Head of caudate nucleus (tissue), 42 donors: ENCODE data around the gene IL20RA.
"Not testable (repeated sequence)": the region's sequence is repeated elsewhere in the genome, so short reads cannot be mapped to it uniquely, and the experiment has no call there.

Experiments
- DNase-seq, 42 donors: peaks; one replicate each; pipeline versions ENCODE4 v3.0.0 to v3.0.0-alpha.2; 2020 to 2021; ENCODE audit warnings: mixed read lengths in 7 of 42
- intact Hi-C: fragments of 100-400 bp; cut with DNase I; formaldehyde crosslinking; loops from one replicate; pipeline ENCODE4 v1.15.0; 2022

The IL20RA gene

DNA sequence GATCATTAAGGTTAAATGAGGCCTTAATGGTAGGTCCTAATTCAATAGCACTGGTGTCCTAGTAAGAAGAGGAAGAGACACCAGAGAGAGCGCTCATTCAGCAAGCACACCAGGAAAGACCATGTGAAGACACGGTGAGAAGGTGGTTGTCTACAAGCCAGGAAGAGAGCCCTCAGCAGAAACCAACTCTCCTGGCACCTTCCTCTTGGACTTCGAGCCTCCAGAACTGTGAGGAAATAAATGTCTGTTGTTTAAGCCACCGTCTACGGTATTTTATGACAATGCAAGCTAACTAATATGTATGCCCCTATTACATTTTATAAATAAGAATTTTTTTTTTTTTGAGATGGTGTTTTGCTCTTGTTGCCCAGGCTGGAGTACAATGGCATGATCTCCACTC, 59.3 kb downstream of the IL20RA start:
- DNase-seq: no peak
- intact Hi-C loops: no loop called here

DNA sequence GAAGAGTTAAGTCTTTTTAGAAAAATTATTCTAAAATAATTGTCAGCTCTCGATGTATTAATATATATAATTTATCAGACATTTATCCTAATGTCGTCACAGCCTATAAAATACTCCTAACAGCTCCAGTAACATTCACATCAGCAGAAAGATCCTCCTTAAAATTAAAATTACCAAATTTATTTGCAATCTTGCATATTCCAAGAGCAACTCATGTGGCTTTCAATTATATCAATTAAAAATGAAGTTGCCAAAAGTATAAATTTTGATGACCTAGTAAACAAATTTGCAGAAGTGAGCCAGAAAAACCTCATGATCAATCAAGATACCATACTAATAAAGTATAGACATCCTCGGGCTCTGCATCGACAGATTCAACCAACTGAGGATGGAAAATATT, 60.2 kb downstream of the IL20RA start:
- DNase-seq: no peak
- intact Hi-C loops: no loop called here

GRCh38 chr6:136983687-136984086, 61.1 kb downstream of the IL20RA start:
- intact Hi-C loops: no loop called here
- no peak for DNase-seq

- intact Hi-C loops: no loop called here
- no peak for DNase-seq
Observed at GRCh38 chr6:136982928-136983327, 61.8 kb downstream of the IL20RA start.

GRCh38 chr6:136980070-136980469, 64.7 kb downstream of the IL20RA start:
- intact Hi-C loops: no loop called here
- DNase-seq: no peak

- intact Hi-C loops: no loop called here
- no peak for DNase-seq
Observed at GRCh38 chr6:136979206-136979605, 65.6 kb downstream of the IL20RA start.

DNA sequence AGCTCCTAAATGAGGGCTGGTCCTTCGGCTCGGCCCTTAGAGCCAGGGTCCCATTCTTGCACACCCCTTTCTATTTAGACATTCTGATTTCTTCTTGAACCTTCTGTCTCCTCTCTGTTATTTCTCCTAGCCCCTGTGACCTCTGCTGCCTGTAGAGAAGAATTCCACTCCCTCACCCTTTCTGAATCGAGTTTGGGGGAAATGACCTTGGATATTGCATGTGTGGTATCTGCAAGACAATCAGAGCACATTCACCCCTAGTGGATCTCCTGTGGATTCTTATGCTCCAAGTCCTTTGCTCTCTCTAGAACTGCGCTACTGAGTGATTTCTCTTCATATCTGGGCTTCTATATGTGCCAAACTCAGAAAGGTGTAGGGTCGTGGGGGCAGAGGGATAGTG, 67.7 kb downstream of the IL20RA start:
- no peak for DNase-seq
- intact Hi-C loops: no loop called here

DNA sequence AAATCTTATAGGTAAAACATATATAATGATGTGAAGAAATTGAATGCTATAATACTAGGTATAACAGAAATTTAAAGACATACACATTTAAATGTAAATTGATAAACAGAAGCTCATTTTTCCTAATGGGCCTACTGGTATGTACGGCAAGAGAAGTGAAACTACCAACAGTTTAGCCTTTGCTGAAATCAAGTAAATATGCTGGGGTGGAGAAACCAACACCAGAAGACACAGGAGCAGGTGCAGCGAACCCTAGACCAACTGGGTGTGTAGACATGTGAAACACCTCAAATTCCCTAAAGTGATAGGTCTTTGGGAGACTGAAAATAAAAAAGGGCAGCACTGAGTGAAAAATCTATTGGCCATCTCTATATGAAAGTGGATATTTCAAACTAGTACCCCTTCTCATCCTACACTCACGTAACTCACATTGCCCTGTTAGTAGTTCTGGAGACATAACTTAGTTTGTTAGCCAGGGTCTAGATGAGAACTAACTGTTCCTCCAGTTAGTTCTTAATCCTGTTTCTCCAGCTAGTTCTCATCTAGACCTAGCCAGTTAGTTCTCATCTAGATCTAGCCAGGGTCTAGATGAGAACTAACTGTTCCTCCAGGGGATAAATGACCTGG, 69.6 kb downstream of the IL20RA start:
- intact Hi-C loops: no loop called here
- no peak for DNase-seq

GRCh38 chr6:136973781-136974180, 71.0 kb downstream of the IL20RA start:
- intact Hi-C loops, DNase-seq: not testable (repeated sequence)

GRCh38 chr6:136971609-136972008, 73.2 kb downstream of the IL20RA start:
- intact Hi-C loops: no loop called here
- DNase-seq: no peak

GRCh38 chr6:136969930-136970329, 74.8 kb downstream of the IL20RA start:
- intact Hi-C loops: no loop called here

DNA sequence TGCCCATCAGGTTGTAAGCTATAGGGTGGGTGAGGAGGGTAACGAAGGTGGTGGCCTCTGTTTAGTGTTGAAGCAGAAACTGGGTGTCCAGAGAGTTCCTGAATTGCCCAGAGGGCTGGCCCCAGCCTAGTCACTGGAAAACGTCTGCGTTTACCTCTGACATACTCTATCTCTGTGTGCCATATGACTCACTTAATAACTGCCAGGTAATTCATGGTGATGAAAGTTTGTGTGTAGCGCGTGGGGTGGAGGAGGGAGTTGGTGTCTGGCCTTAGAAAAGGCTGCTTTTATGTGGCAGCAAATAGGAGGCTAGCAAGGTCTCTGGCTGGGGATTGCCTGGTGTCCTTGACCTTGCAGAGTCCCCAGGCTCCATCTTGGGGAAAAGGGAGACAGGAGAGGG, 75.3 kb downstream of the IL20RA start:
- no peak for DNase-seq

More at GRCh38 chr6:136969930-136970329, 74.8 kb downstream of the IL20RA start:
- DNase-seq: no peak

GRCh38 chr6:136968837-136969236, 75.9 kb downstream of the IL20RA start:
- intact Hi-C loops: no loop called here

More for the DNA sequence above, 75.3 kb downstream of the IL20RA start:
- intact Hi-C loops: no loop called here

GRCh38 chr6:136967876-136968752, 76.7 kb downstream of the IL20RA start:
- peak; percentile 37 to 87 (median 70) for DNase-seq
- intact Hi-C loops: no loop called here

More at GRCh38 chr6:136968837-136969236, 75.9 kb downstream of the IL20RA start:
- DNase-seq: peak in 1 of 42 donors; percentile 15

DNA sequence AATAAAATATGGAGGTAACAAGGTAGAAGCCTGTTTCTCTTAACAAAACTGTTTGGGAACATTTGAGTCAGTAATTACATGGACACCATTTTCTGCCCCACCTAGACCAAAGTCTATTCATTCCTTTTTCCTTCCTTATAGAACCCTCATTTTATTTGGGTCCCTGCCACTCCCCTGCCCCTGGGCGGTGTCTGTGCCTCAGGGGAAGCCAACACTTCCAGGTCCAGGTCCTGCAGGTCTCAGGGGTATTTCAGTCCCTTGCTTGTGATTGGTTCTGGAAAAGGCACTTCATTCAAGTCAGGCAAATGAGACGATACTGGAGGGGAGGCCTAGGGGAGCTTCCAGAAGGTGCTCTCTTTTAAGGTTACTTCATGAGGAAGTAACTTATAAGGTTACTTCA, 80.4 kb downstream of the IL20RA start:
- intact Hi-C loops: no loop called here
- no peak for DNase-seq

GRCh38 chr6:136963259-136963658, 81.5 kb downstream of the IL20RA start:
- intact Hi-C loops: no loop called here
- DNase-seq: no peak

- peak in 4 of 42 donors; percentile 10 to 30 (median 20) for DNase-seq
- intact Hi-C loops: no loop called here
Observed at GRCh38 chr6:136962661-136963060, 82.1 kb downstream of the IL20RA start.

DNA sequence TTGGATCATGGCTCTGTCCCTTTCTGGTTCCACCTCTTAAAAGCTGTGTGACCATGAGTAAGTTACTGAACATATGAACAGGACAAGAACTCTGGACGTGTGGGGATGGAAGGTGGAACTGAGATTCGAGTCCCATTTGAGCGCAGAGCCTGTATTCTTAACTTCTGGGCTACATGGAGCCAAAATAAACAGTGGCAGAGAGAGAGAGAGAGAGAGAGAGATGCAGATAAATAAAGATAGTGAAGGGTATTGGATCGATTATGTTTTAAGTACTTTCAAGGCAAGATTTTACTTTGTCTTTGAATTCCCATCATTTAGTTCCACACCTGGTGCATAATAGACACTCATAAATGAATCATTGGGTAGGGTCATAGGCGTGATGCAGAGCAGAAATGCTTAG, 82.9 kb downstream of the IL20RA start:
- intact Hi-C loops: no loop called here
- DNase-seq: no peak

GRCh38 chr6:136960781-136961180, 84.0 kb downstream of the IL20RA start:
- intact Hi-C loops: no loop called here
- DNase-seq: no peak

DNA sequence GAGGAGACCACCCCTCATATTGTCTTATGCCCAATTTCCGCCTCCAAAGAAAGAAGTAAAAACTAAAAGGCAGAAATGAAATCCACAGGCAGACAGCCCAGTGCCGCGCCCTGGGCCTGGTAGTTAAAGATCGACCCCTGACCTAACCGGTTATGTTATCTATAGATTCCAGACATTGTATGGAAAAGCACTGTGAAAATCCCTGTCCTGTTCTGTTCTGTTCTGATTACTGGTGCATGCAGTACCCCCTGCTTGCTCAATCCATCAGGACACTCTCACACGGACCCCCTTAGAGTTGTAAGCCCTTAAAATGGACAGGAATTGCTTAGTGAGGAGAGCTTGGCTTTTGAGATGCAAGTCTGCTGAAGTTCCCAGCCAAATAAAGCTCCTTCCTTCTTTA, 84.8 kb downstream of the IL20RA start:
- DNase-seq, intact Hi-C loops: not testable (repeated sequence)

- DNase-seq: no peak
- intact Hi-C loops: no loop called here
Observed at GRCh38 chr6:136959471-136959891, 85.3 kb downstream of the IL20RA start.
